Adipose tissue (tissue), 3 donors: ENCODE results near the gene PHLDB2. TPM values are rescaled to one million over a fixed set of nuclear protein-coding genes. Genes with fewer than 3 reads are reported as not detected.

Source experiments
- H3K27ac ChIP-seq: one replicate; pipeline ENCODE4 v1.5.1; 2013; ENCODE audit warnings: low read depth, low read length
- WGBS, 3 donors: extraction: QIAGEN DNeasy Blood & Tissue Kit; methylation state at CpG; one replicate each; pipeline ENCODE4 v1.1.7; 2013; 5-methylcytosine and 5-hydroxymethylcytosine counted together
- polyA plus RNA-seq, 3 donors: library from polyadenylated mRNA; stranded (reverse); fragments of 200-250 nt; gene quantifications; one replicate each; pipeline ENCODE4 v1.2.3, GENCODE V29; 2013
- donor health status: healthy with polysubstance abuse.
- donor health status: Bipolar disorder and iron deficiency.
- donor health status: healthy.

PHLDB2 gene
- polyA plus RNA-seq, 3 donors, result 7.9 to 84.1 (median 46.4) TPM

DNA sequence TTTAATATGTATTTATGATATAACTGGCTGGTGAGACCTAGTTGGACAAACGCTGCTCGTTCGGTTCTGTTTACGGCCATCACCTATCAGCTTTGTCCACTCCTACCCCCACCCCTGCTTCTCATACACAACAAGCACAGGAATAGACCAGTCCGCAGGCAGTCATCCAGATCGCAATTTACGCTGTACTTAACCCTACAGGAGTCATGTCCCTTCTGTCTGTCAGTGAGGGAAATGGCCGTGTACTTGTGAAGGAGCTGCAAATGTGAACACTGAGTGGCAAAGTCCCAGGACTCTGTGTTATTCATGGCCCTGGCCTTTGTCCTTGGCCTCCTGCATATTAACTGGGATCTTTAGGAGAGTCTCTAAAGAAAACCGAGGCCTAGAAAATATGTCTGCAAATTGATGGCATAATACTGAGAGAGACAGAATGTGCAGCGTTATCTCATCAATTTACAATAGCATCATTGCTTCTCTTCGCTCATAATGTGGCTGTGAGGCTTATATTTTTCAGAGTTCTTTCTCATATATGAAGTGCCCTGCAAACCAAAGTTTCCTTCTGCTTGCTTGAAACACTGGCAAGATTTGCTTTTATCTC, 112.6 kb downstream of the PHLDB2 start:
- 78 to 90% (median 84%) methylated on average over 11 of the region's 11 CpGs for WGBS, 3 donors
- H3K27ac ChIP-seq, result no peak overlapping the region

DNA sequence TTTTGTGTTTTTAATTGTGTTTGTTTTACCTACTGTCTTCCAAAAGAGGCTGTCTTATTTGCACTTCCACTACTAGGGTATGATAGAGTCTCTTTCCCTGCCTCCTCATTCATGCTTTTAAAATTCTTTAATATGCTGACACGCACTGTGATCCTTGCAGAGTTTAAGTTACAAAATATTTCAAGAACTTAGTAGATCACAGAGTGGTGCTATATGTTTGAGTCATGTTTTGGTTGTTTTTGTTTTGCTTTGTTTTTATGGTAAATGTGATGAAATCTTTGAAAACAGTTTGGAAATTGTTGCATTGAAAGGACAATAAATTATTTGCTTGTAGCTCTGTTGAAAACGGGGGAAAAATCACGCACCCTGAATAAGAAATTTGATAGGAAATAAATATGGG, 113.8 kb downstream of the PHLDB2 start:
- WGBS, 3 donors, result 51 to 94% (median 76%) methylated on average over 3 of the region's 3 CpGs
- H3K27ac ChIP-seq, result no peak overlapping the region

DNA sequence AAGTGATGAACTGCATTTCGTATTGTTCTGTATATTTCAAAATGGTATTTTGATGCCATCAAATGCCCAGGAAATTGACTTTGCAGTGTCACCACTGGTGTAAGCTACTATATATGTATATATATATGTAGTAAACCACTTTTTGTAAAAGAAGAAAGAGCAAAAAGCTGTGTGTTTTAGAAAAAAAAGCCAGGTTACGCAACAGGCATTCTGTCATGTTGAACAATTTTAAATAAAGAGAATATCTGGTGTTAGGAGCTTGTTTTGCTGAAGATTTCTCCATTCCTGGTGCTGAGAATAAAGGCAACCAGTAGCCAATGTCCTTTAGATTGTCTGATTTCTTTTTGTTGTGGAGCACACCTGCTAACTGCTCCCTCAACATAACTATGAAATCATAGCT, 116.1 kb downstream of the PHLDB2 start:
- no peak overlapping the region for H3K27ac ChIP-seq
- 69 to 96% (median 87%) methylated on average over 2 of the region's 2 CpGs for WGBS, 3 donors

DNA sequence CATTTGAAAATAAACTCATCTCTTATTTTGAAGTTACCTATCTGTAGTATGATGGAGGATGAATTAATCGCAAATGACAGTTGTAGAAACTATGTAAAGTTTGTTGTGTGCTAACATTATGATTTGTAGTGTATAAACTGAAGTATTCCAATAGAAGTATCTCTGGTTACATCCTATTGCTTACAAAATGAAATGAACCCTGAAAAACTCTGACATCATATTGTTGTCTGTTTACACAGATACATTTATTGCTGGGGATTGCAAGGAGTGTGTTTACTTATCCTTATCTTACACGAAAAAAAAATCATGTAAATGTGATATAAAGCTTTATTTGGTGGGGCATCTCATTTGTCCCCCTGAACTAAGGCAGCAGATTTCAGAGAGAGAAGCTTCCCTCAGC, 117.2 kb downstream of the PHLDB2 start:
- no peak overlapping the region for H3K27ac ChIP-seq
- 61 to 77% (median 76%) methylated on average over 2 of the region's 2 CpGs for WGBS, 3 donors

DNA sequence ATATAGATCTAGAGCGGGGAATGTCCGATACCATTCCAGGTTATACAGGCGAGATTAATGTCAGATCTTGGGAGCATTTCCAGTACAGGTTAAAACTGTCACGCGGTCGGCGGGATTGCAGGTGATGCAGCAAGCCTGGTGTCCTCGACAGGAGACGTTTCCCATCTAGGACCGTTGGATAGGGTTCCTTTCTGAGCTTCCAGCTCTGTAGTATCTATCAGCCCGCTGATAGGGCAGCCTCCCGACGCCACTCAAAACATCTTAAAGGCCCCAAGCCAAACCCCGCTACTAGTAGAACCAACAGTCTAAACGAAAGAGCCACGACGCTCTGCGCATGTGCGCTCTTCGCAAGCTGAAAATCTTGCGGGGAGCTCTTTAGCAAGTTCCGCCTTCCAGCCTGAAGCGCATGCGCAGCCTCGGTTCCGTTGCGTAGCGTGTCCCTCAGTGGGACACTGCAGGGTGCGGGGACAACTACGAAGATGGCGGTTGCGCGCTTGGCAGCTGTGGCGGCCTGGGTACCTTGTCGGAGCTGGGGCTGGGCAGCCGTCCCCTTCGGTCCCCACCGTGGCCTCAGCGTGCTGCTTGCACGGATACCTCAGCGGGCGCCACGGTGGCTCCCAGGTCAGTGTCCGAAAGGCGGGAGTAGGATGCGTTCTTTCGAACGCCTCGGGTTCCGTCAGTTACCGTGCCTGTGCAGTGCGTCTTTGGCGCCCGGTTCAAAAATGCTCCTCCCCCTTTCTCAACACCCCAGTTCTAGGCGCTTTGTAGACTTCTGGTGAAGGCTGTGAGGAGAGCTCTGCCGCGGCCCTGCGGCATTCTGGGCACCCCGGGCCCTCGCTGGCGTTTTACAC, 119.7 kb downstream of the PHLDB2 start, which contains the start of gene ABHD10:
Gene ABHD10, plus strand, starts transcription at position 444 of the 851 bp plus-strand sequence. Its CDS starts 36 bp downstream, at position 480.
- WGBS, 3 donors, result 1 to 5% (median 3%) methylated on average over 61 of the region's 61 CpGs
- no peak within 1 kb of the TSS for H3K27ac ChIP-seq

DNA sequence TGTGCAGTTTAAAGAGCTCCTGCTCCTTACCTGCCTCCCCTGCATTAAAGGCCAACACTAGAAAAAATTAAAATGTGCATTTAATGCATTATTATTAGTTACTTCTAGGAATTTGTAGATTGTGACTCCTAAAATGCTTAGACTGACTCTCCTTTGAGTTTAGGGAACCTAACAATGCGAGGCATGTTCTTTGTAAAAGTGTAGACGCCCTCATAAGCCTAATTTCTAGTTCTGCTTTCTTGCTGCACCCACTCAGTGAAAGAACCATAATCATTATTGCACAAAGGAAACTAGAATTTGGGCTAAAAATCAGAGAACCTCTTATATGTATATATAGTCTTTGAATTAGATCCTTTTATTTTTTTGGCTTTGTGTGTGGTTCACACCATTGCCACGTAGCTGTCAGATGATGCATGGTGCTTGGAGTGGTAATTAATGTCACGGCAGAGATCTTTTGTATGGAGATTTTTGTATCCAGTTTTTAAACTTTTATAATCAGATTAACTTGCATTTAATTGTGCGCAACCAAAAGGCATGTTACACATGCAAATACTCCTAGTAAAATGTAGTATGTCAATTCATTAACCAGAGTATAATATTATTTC, 120.5 kb downstream of the PHLDB2 start:
- no peak overlapping the region for H3K27ac ChIP-seq
- 14 to 19% (median 15%) methylated on average over 5 of the region's 5 CpGs for WGBS, 3 donors

DNA sequence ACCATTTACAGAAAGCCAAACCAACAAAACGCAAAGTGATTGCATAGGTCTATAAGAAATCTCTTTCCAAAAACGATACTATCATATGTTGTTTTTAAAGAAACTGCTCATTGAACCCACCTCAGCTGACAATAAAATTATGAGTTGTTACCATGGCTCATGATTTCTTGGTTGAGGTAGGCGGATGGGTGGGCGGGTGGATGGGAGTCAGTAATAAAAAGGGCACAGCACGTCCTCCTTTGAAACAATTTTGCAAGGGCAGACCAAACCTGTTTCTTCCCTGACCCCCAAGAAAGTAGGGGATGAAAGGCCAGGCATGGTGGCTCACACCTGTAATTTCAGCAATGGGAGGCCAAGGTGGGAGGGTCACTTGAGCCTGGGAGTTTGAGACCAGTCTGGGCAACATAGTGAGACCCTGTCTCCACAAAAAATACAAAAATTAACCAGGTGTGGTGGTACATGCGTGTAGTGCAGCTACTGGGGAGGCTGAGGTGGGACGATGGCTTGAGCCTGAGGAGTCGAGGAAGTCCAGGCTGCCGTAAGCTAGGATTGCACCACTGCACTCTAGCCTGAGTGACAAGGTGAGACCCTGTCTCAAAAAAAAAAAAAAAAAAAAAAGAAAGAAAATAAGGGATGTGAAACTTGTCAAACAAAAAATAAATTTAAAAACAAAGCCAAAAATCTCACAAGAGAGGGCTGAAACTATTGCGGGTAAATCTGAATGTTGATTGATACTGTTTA, 121.8 kb downstream of the PHLDB2 start:
- no peak overlapping the region for H3K27ac ChIP-seq
- 81 to 84% (median 81%) methylated on average over 10 of the region's 10 CpGs for WGBS, 3 donors

DNA sequence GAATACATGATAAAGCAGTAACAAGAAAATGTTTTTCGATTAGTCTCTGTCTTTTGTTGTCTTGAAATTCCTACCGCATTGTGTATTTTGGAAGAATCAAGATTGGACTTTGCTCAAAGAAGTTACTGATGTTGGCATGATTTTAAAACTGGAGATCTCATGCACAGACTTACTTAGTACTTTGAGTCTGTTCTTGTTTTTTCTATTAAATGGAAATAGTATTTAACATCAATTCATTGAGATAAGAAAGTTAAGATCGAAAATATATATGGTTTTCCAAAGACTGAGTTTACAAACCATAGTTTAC, 122.3 kb downstream of the PHLDB2 start:
- 17 to 73% (median 72%) methylated on average over 3 of the region's 3 CpGs for WGBS, 3 donors
- no peak overlapping the region for H3K27ac ChIP-seq

DNA sequence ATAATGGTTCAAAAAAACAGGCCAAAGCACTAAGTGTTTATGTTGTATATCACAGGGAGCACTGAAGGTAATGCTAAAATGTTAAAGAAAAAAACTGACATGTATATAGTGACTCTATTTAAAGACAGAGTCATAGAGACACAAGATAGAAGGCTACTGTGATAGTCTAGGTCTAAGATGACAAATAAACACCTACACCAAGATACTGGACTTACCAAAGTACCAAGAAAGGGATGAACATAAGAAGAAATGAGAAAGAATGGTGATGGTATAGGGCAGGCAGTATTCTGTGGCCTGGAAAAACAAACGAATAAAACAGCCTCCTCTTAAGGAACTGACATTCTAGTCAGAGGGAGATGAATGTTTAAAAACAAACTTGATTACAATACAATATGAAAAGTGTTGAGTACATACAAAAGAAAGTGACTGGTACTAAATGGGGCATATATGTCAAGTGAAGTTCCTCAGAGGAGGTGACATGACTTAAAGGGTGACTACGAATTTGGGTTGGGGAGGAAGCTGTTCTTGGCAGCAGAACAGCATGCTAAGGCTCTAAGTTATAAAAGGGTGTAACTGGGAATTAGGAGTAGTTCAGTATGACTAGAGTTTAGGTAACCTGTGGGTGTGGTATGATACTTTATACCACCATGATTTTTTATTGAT, 125.7 kb downstream of the PHLDB2 start:
- no peak overlapping the region for H3K27ac ChIP-seq
- 30 to 58% (median 32%) methylated on average over 2 of the region's 2 CpGs for WGBS, 3 donors

DNA sequence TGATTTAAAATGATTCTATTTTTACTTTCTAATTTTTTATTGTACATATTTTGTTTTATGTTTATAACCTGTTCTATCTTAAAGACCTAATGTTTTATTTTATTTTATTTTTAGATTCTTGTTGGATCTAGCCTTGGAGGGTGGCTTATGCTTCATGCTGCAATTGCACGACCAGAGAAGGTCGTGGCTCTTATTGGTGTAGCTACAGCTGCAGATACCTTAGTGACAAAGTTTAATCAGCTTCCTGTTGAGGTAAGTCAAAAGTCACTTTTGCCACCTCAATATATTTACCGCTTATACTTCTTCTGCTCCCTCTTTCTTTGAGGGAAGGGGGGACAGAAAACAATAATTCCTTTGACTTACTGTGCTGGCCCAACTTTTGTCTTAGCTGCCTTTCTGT, 127.7 kb downstream of the PHLDB2 start:
- no peak overlapping the region for H3K27ac ChIP-seq
- 82 to 92% (median 92%) methylated on average over 3 of the region's 3 CpGs for WGBS, 3 donors

DNA sequence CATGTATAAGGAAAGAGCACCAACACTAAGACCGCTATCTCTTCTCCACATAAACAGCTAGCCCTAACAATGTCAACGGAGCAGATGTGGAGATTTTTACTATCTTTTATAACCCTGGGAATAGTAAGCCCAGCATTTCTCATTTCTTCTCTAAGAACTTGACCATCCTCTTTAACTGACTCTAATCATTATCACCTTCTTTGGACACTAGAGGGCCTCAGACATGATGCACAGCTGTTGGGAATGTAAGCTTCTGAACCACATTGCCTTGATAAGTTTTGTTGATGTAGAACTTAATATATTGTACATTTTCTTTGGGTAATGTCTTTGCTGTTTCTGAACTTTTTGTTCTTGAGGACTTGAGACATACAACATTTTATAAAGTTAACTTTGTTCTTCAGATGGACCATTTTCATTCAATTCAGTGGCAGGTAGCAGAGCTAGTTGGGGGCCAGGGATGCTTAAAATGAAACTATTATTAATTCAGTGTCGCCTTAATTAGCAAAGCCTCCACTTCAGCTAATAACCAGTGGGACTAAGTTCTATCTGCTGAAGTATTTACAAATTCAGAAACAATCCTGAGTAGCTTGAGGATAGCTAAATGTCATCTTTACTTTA, 130.1 kb downstream of the PHLDB2 start:
- WGBS, 3 donors, result 61 to 71% (median 68%) methylated on average over 3 of the region's 3 CpGs

DNA sequence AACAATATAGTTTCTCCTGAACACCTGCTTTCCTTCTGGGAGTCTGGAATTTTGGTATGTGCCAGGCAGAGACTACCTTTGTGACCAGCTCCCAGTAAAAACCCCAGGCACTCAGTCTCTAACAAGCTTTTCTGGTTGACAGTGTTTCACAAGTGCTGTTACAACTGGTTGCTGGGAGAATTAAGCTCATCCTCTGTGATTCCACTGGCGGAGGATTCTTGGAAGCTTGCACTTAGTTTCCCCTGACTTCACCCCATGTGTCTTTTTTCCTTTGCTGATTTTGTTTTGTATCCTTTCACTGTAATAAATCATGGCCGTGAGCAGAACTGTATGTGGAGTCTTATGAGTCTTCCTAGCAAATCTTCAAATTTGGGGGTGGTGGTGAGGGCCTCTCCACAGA, 134.0 kb downstream of the PHLDB2 start:
- 65 to 89% (median 84%) methylated on average over 2 of the region's 2 CpGs for WGBS, 3 donors
- H3K27ac ChIP-seq, result no peak overlapping the region

More for the DNA sequence above, 130.1 kb downstream of the PHLDB2 start:
- no peak overlapping the region for H3K27ac ChIP-seq

DNA sequence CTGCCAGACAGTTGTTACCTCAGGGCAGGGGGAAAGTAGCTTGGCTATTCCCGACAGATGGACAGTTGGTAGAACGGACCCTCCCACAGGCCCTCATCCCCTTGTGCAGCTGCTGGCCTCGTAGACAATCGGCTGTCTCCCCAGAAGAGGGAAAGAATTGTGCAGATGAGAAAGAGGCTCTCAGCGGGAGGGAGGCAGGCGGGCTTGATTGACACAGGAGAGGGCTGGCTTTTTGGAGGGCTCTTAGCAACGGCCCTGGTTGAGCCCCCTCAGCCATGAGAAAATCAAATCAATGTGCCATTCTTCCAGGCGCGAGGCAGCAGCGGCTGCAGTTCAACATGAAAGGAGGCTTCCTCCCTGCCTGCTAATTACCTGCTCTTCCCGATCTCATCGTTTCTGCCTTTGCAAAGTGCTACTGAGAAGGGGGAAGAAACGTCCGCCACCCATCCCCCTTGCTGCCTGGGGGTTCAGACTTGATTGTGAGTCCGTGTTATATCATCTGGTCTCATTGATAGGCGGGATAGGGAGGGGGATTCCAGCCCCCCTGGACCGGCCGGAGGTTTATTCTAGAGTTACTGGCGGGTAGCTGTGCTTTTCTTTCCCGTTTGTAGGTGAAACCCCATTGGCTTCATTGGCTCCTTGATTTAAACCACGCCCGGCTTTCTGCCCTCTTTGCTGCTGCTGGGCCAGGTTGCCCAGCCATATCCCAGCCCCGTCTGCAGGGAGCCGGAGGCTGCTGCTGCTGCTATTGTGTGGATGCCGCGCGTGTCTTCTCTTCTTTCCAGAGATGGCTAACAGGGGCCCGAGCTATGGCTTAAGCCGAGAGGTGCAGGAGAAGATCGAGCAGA, 139.8 kb downstream of the PHLDB2 start, which contains the start of gene TAGLN3:
Gene TAGLN3, plus strand, starts transcription at position 287 of the 848 bp plus-strand sequence. Its CDS starts 501 bp downstream, at position 788.
- no peak within 1 kb of the TSS for H3K27ac ChIP-seq
- WGBS, 3 donors, result 5 to 9% (median 7%) methylated on average over 30 of the region's 30 CpGs

DNA sequence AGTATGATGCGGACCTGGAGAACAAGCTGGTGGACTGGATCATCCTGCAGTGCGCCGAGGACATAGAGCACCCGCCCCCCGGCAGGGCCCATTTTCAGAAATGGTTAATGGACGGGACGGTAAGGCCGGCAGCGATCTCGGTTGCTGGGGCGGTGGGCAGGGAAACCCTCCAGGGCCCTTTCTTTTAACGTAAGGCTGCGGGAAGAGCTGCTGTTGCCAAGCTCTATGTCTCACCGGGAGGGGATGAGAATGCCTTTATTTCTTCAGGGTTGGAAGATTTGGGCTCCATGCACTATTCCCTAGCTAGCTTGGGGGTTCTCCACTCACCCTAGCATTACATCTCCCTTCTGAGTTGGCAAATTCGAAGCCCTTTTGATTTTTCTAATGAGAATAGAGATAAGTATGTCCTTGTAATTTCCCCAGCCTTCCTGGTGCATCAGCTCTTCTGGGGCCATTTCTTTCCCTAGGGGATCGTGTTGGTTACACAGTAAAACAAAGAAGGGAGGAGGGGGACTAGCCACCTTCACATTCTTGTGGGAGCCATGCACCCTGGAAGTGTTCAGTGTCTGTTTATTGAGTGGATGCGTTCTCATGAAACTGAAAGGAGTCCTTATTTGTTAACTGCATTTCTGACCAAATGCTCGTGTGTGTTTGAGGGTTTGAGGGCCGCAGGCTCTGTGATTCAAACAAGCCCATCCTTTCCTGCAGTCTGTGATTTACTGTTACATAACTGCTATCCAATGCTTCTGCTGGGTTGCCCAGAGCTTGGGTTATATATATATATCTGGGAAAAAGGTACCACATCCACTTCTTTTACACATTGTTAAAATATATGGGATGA, 140.6 kb downstream of the PHLDB2 start:
- WGBS, 3 donors, result 28 to 39% (median 28%) methylated on average over 19 of the region's 19 CpGs

DNA sequence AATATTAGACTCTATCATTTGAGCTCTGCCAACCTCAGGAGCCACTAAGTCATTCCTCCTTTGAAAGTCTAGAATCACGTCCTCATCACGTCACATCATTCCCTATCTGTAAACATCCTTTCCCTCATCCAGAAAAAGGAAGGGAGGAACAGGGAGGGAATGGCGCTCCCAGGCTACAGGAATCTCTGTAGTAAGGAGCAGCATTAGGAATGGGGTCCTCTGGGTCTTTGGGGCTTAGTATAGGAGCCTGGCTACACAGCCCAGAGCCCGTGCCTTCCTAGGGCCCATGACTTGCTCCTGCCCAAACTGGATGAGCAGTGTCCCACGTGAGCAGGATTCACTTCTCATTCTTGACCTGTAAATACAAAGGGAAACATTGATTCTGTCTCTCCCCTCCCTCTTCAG, 141.3 kb downstream of the PHLDB2 start:
- H3K27ac ChIP-seq, result no peak overlapping the region
- WGBS, 3 donors, result 90 to 96% (median 93%) methylated on average over 5 of the region's 5 CpGs

More for the DNA sequence above, 140.6 kb downstream of the PHLDB2 start:
- H3K27ac ChIP-seq, result no peak overlapping the region

DNA sequence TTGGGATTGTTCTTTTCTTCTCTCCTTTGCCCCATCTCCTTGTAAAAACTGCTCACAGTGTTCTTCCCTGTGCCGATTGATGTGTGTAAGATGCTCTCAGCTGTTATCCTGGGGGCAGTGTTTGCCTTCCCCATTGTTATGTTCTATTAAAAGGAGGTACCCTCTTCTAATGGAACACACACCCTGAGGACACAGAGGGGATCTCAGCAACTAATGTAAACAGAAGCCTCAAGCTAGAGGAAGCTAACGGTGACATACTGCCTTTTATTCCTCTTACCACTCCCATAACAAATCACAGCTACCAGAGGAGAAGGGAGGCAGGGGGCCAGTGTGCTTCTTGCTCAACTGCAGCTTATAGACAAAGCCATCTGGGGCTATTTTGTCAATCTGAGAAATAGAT, 141.9 kb downstream of the PHLDB2 start:
- H3K27ac ChIP-seq, result no peak overlapping the region
- 78 to 97% (median 88%) methylated on average over 2 of the region's 2 CpGs for WGBS, 3 donors
